Mucosa of stomach (tissue), 1 donor: Measurements from ENCODE around the gene KCNJ6.
"Not testable (repeated sequence)": the region's sequence is repeated elsewhere in the genome, so short reads cannot be mapped to it uniquely, and the experiment has no call there.

Experiments used
- H3K27me3 ChIP-seq: one replicate; pipeline ENCODE4 v1.7.0; 2013; ENCODE audit warnings: mild to moderate bottlenecking, low read length; ENCODE audit not compliant: control insufficient read depth, insufficient read depth
- H3K36me3 ChIP-seq: one replicate; pipeline ENCODE4 v1.7.0; 2013; ENCODE audit warnings: low read length; ENCODE audit not compliant: control insufficient read depth, insufficient read depth
- H3K4me1 ChIP-seq: one replicate; pipeline ENCODE4 v1.7.0; 2013; ENCODE audit warnings: mild to moderate bottlenecking, low read length; ENCODE audit not compliant: control insufficient read depth, insufficient read depth
- H3K4me3 ChIP-seq: one replicate; pipeline ENCODE4 v1.7.0; 2013; ENCODE audit warnings: low read length
- H3K9ac ChIP-seq: one replicate; pipeline ENCODE4 v1.7.0; 2013; ENCODE audit warnings: mild to moderate bottlenecking, low read length, moderate library complexity
- H3K9me3 ChIP-seq: one replicate; pipeline ENCODE4 v1.7.0; 2013; ENCODE audit warnings: mild to moderate bottlenecking, low read length, moderate library complexity; ENCODE audit not compliant: control insufficient read depth
- donor health status: Pancreatic carcinoma.

The KCNJ6 gene

GRCh38 chr21:37780991-37781983 lies 135.0 kb downstream of the KCNJ6 start:
- H3K9ac ChIP-seq: no peak overlapping the region
- H3K9me3 ChIP-seq: no peaks in the 10 kb centered on the region
- no peaks in the 10 kb centered on the region for H3K4me1 ChIP-seq
- H3K27me3 ChIP-seq: no peaks in the 10 kb centered on the region
- no peak overlapping the region for H3K4me3 ChIP-seq
- no peaks in the 10 kb centered on the region for H3K36me3 ChIP-seq

- H3K9me3 ChIP-seq: no peaks in the 10 kb centered on the region
- H3K27me3 ChIP-seq: no peaks in the 10 kb centered on the region
- H3K4me3 ChIP-seq: no peak overlapping the region
- H3K36me3 ChIP-seq: no peaks in the 10 kb centered on the region
- H3K4me1 ChIP-seq: peaks cover 7% of the 10 kb centered on the region
- no peak overlapping the region for H3K9ac ChIP-seq
Observed at GRCh38 chr21:37771181-37771580, 145.1 kb downstream of the KCNJ6 start.

- Histone ChIP-seq H3K36me3 (no peaks in the 10 kb centered on the region), H3K9ac (no peak overlapping the region), H3K4me3 (no peak overlapping the region), H3K4me1 (peaks cover 7% of the 10 kb centered on the region), H3K27me3 (no peaks in the 10 kb centered on the region), H3K9me3 (no peaks in the 10 kb centered on the region)
Observed at GRCh38 chr21:37770461-37770860, 145.8 kb downstream of the KCNJ6 start.

- Histone ChIP-seq H3K36me3 (no peaks in the 10 kb centered on the region), H3K4me1 (peaks cover 9% of the 10 kb centered on the region), H3K9me3 (no peaks in the 10 kb centered on the region), H3K27me3 (no peaks in the 10 kb centered on the region), H3K9ac (no peak overlapping the region), H3K4me3 (no peak overlapping the region)
Observed at GRCh38 chr21:37769656-37770055, 146.6 kb downstream of the KCNJ6 start.

DNA sequence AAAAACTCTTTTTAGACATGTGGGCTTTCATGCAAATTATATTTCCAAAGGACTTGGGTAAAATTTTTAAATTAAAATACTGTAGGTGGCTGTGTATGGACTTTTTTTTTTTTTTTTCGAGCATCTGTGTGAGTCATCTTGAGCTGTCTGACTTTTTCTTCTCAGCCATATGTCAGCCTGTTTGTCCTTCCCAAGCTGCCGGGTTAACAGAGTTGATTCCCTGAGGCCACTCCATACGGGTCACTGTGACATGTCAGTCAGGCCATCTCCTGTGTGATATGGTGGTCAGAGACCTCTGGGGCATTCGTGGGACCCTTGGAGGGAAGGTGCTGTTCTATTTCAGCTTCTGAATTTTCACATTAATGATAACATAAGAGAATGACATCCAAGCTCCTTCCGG lies 148.3 kb downstream of the KCNJ6 start:
- Histone ChIP-seq H3K9ac (no peak overlapping the region), H3K36me3 (no peaks in the 10 kb centered on the region), H3K27me3 (no peaks in the 10 kb centered on the region), H3K4me3 (no peak overlapping the region), H3K9me3 (no peaks in the 10 kb centered on the region), H3K4me1 (peaks cover 20% of the 10 kb centered on the region)

GRCh38 chr21:37766129-37766528 lies 150.1 kb downstream of the KCNJ6 start:
- Histone ChIP-seq H3K9ac (no peak overlapping the region), H3K4me3 (no peak overlapping the region), H3K36me3 (no peaks in the 10 kb centered on the region), H3K27me3 (no peaks in the 10 kb centered on the region), H3K9me3 (no peaks in the 10 kb centered on the region), H3K4me1 (peaks cover 30% of the 10 kb centered on the region)

- Histone ChIP-seq H3K9ac (no peak overlapping the region), H3K9me3 (no peaks in the 10 kb centered on the region), H3K27me3 (no peaks in the 10 kb centered on the region), H3K4me3 (no peak overlapping the region), H3K4me1 (peaks cover 30% of the 10 kb centered on the region), H3K36me3 (no peaks in the 10 kb centered on the region)
Observed at GRCh38 chr21:37765221-37765900, 150.9 kb downstream of the KCNJ6 start.

DNA sequence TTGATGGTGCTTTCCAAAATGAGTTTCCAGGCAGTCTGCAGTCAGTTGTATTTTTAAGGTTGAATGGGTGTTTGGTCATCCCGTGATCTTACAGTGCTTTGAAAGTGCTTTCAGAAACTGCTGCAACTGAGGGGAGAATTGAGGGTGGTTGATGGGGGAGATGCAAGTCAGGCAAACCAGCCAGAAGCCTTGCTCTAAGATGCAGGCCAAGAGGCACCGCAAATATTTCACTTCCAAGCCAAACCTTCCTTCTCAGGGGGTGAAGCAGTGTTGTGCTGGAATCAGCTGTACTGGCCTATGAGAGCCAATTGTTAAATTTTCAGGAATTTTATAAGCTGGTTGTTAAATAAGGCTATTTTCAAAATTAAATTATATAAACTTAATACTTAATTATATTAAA lies 151.6 kb downstream of the KCNJ6 start:
- Histone ChIP-seq H3K4me3 (no peak overlapping the region), H3K9ac (no peak overlapping the region), H3K36me3 (no peaks in the 10 kb centered on the region), H3K27me3 (no peaks in the 10 kb centered on the region), H3K4me1 (peaks cover 30% of the 10 kb centered on the region), H3K9me3 (no peaks in the 10 kb centered on the region)

DNA sequence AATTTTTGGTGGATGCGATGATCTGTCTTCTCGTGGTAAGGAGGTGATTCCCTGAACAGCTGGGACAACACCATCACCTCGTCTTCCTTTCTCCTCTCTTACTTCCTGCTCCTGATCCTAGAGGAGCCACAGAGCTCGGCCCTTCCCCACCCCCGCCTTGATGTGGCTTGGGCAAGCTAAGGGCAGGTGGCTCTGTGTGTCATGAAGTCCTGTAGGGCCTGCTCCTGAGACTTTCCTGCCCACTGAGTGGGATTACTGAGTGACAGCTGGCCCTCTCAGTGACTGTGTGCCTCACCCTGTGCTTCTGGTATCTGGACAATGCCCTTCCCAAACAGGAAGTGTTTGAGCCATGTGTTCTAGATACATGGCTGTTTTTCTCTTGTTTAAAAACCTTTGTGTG lies 153.0 kb downstream of the KCNJ6 start:
- H3K4me3 ChIP-seq: no peak overlapping the region
- H3K9ac ChIP-seq: no peak overlapping the region
- H3K4me1 ChIP-seq: peaks cover 29% of the 10 kb centered on the region
- no peaks in the 10 kb centered on the region for H3K27me3 ChIP-seq
- no peaks in the 10 kb centered on the region for H3K36me3 ChIP-seq
- no peaks in the 10 kb centered on the region for H3K9me3 ChIP-seq

GRCh38 chr21:37762606-37763005 lies 153.7 kb downstream of the KCNJ6 start:
- Histone ChIP-seq H3K4me1 (peaks cover 22% of the 10 kb centered on the region), H3K9me3 (no peaks in the 10 kb centered on the region), H3K4me3 (no peak overlapping the region), H3K9ac (no peak overlapping the region), H3K36me3 (no peaks in the 10 kb centered on the region), H3K27me3 (no peaks in the 10 kb centered on the region)

DNA sequence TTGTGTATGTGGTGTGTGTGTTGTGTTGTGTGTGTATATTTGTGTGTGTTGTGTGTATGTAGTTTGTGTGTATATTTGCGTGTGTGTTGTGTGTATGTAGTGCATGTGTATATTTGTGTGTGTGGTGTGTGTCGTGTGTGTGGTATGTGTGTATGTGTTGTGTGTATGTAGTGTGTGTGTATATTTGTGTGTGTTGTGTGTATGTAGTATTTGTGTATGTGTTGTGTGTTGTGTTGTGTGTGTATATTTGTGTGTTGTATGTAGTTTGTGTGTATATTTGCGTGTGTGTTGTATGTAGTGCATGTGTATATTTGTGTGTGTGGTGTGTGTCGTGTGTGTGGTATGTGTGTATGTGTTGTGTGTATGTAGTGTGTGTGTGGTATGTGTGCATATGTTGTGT lies 154.9 kb downstream of the KCNJ6 start:
- H3K4me3 ChIP-seq, H3K27me3 ChIP-seq, H3K9ac ChIP-seq, H3K9me3 ChIP-seq, H3K36me3 ChIP-seq: not testable (repeated sequence)
- H3K4me1 ChIP-seq: peaks cover 22% of the 10 kb centered on the region

- no peak overlapping the region for H3K4me3 ChIP-seq
- no peaks in the 10 kb centered on the region for H3K36me3 ChIP-seq
- no peaks in the 10 kb centered on the region for H3K9me3 ChIP-seq
Observed at GRCh38 chr21:37759777-37760176, 156.5 kb downstream of the KCNJ6 start.

More at GRCh38 chr21:37759777-37760176, 156.5 kb downstream of the KCNJ6 start:
- H3K9ac ChIP-seq: no peak overlapping the region
- H3K4me1 ChIP-seq: peaks cover 22% of the 10 kb centered on the region
- H3K27me3 ChIP-seq: no peaks in the 10 kb centered on the region
